VCaP (cell line): ENCODE measurements around the gene MMP25.

Experiments
- H3K27ac ChIP-seq: fragments of 450-650 bp; 2 replicates; pipeline ENCODE4 v1.5.1; 2017
- CTCF ChIP-seq: fragments of 450-650 bp; conservative IDR thresholded peaks from 2 replicates; pipeline ENCODE4 v1.5.1; 2017; ENCODE audit warnings: mild to moderate bottlenecking, moderate library complexity

The MMP25 gene

GRCh38 chr16:3035972-3036725 lies 10.2 kb upstream of the MMP25 start:
- no peak for TF ChIP-seq CTCF
- H3K27ac ChIP-seq: peak overlapping the region; percentile 41; the same call in 1 of the 2 replicates

GRCh38 chr16:3036726-3037315 lies 9.5 kb upstream of the MMP25 start, which contains the start of gene BICDL2:
BICDL2 (minus strand) TSS chr16:3036944; CDS start chr16:3035496, 1,448 bp downstream.
- peak within 1 kb of the TSS; percentile 41; the same call in 1 of the 2 replicates for H3K27ac ChIP-seq
- no peak for TF ChIP-seq CTCF

- TF ChIP-seq CTCF: no peak
- H3K27ac ChIP-seq: no peak overlapping the region
These were observed 8.1 kb upstream of the MMP25 start for GRCh38 chr16:3038256-3038655.

GRCh38 chr16:3038896-3039295 lies 7.5 kb upstream of the MMP25 start:
- TF ChIP-seq CTCF: no peak
- H3K27ac ChIP-seq: no peak overlapping the region

GRCh38 chr16:3042376-3042775 lies 4.0 kb upstream of the MMP25 start:
- TF ChIP-seq CTCF: no peak
- H3K27ac ChIP-seq: no peak overlapping the region

- peak overlapping the region; percentile 43; the same call in 1 of the 2 replicates for H3K27ac ChIP-seq
These were observed 1.7 kb upstream of the MMP25 start for GRCh38 chr16:3044708-3045107.

More at GRCh38 chr16:3044708-3045107, 1.7 kb upstream of the MMP25 start:
- TF ChIP-seq CTCF: no peak
